ENCODE results near the gene ENTR1. TPM values are rescaled to one million over a fixed set of nuclear protein-coding genes. Genes with fewer than 3 reads are reported as not detected.

Gene ENTR1
- total and polyA plus RNA-seq, 10 of the 15 experiments (the other 5 are each of a cell fraction or from before 2014, with no cell fraction given), result 8.2 to 96.4 (median 41.1) TPM

- TF ChIP-seq IRF3 (IDR thresholded peaks at IDR 0.05), result no peak
- TF ChIP-seq ZNF592 (IDR thresholded peaks at IDR 0.05), result no peak
- no peak for TF ChIP-seq TBL1XR1 (IDR thresholded peaks at IDR 0.05; ENCODE audit: low read depth, low read length)
- TF ChIP-seq POU2F2 (IDR thresholded peaks at IDR 0.05; ENCODE audit: borderline replicate concordance, low read depth, low read length), result 0 out of 3 replicates have a peak, but pooled peaks have one; percentile 27
- TF ChIP-seq EED (IDR thresholded peaks at IDR 0.05; ENCODE audit: low read depth), result no peak
- TF ChIP-seq ZSCAN29 (IDR thresholded peaks at IDR 0.05), result no peak
- TF ChIP-seq ZBTB33 (IDR thresholded peaks at IDR 0.05), result no peak
- no peak for TF ChIP-seq DPF2 (IDR thresholded peaks at IDR 0.05)
- no peak for TF ChIP-seq NKRF (conservative IDR thresholded peaks at IDR 0.05)
- TF ChIP-seq SREBF1 (IDR thresholded peaks at IDR 0.05; ENCODE audit: low read length), result no peak
- TF ChIP-seq ZNF384 (IDR thresholded peaks at IDR 0.05; ENCODE audit: borderline replicate concordance, low read depth, low read length), result no peak
- TF ChIP-seq CBX3 (IDR thresholded peaks at IDR 0.05; ENCODE audit: borderline replicate concordance, low read depth), result no peak
- TF ChIP-seq PAX8 (IDR thresholded peaks at IDR 0.05), result no peak
- no peak for TF ChIP-seq PKNOX1 (IDR thresholded peaks at IDR 0.05)
- TF ChIP-seq CBX5 (IDR thresholded peaks at IDR 0.05; ENCODE audit: low read depth), result no peak
- peak in 1 of 2 experiments; percentile 61; a peak in 1 of 4 replicates for TF ChIP-seq ETV6 (conservative IDR thresholded peaks at IDR 0.05 in 1 of 2, IDR thresholded peaks at IDR 0.05 in 1 of 2; ENCODE audit: borderline replicate concordance in 1 of 2, low read depth in 1 of 2)
- TF ChIP-seq REST (IDR thresholded peaks at IDR 0.05; ENCODE audit: low read depth, low read length), result no peak
These were observed 6.9 kb downstream of the ENTR1 start (continued) for GRCh38 chr9:136403538-136403914.

All from GM12878 (cell line).